Measurements from ENCODE around the gene ADGRE3. TPM values are rescaled to one million over a fixed set of nuclear protein-coding genes. Genes with fewer than 3 reads are reported as not detected.

The ADGRE3 gene
- total and polyA plus RNA-seq, 4 donors = 0.15 to 0.67 (median 0.22) TPM

Small RNA genes within 50 kb of the gene (small RNA-seq; reads per million reads assigned to genes)
- gene AC022149.2 = not detected
- gene RN7SL842P = not detected

Other genes with a start within 250 kb of the ADGRE3 start
- gene PKN1, start 241.5 kb downstream of the ADGRE3 start, total RNA-seq = 10 to 100 TPM; 24.8 to 41.6 TPM
- gene PKN1, start 241.5 kb downstream of the ADGRE3 start, polyA plus RNA-seq = 10 to 100 TPM; 13.7 to 19.8 TPM
- gene PTGER1, start 199.5 kb downstream of the ADGRE3 start, total RNA-seq = under 1 TPM in 1 of 2 donors, not detected in 1; 0.42 TPM
- gene PTGER1, start 199.5 kb downstream of the ADGRE3 start, polyA plus RNA-seq = under 1 TPM; 0.15 to 0.22 TPM
- 10 to 100 TPM; 18.4 to 31.7 TPM for gene GIPC1, start 178.7 kb downstream of the ADGRE3 start, total RNA-seq
- gene GIPC1, start 178.7 kb downstream of the ADGRE3 start, polyA plus RNA-seq = 10 to 100 TPM; 19.4 to 34.5 TPM
- gene DNAJB1, start 156.4 kb downstream of the ADGRE3 start, total RNA-seq = 10 to 100 TPM; 32.5 to 43.0 TPM
- gene DNAJB1, start 156.4 kb downstream of the ADGRE3 start, polyA plus RNA-seq = 10 to 100 TPM; 29.4 to 36.5 TPM
- gene TECR, start 145.2 kb downstream of the ADGRE3 start, total RNA-seq = 10 to 100 TPM; 26.4 to 35.3 TPM
- gene TECR, start 145.2 kb downstream of the ADGRE3 start, polyA plus RNA-seq = 100 to 1,000 TPM in 1 of 2 donors, 10 to 100 TPM in 1; 86.3 to 157 TPM
- gene NDUFB7, start 102.8 kb downstream of the ADGRE3 start, total RNA-seq = 100 to 1,000 TPM; 110 to 222 TPM
- 100 to 1,000 TPM; 282 to 293 TPM for gene NDUFB7, start 102.8 kb downstream of the ADGRE3 start, polyA plus RNA-seq
- under 1 TPM in 1 of 2 donors, not detected in 1; 0.28 TPM for gene CLEC17A, start 91.8 kb downstream of the ADGRE3 start, total RNA-seq
- gene CLEC17A, start 91.8 kb downstream of the ADGRE3 start, polyA plus RNA-seq = under 1 TPM in 1 of 2 donors, not detected in 1; 0.22 TPM
- gene ZNF333, start 15.2 kb upstream of the ADGRE3 start, total RNA-seq = 10 to 100 TPM in 1 of 2 donors, 1 to 10 TPM in 1; 5.5 to 11.2 TPM
- 1 to 10 TPM; 1.7 to 1.8 TPM for gene ZNF333, start 15.2 kb upstream of the ADGRE3 start, polyA plus RNA-seq
- 1 to 10 TPM; 1.0 to 5.3 TPM for gene ADGRE2, start 103.7 kb upstream of the ADGRE3 start, total RNA-seq
- 1 to 10 TPM in 1 of 2 donors, under 1 TPM in 1; 0.40 to 1.3 TPM for gene ADGRE2, start 103.7 kb upstream of the ADGRE3 start, polyA plus RNA-seq
- gene OR7A5, start 160.3 kb upstream of the ADGRE3 start, total RNA-seq = not detected
- not detected for gene OR7A5, start 160.3 kb upstream of the ADGRE3 start, polyA plus RNA-seq
- under 1 TPM in 1 of 2 donors, not detected in 1; 0.14 TPM for gene OR7C1, start 160.3 kb upstream of the ADGRE3 start, total RNA-seq
- under 1 TPM in 1 of 2 donors, not detected in 1; 0.06 TPM for gene OR7C1, start 160.3 kb upstream of the ADGRE3 start, polyA plus RNA-seq
- gene OR7A10, start 174.1 kb upstream of the ADGRE3 start, total RNA-seq = not detected
- not detected for gene OR7A10, start 174.1 kb upstream of the ADGRE3 start, polyA plus RNA-seq
- not detected for gene OR7A17, start 211.3 kb upstream of the ADGRE3 start, total RNA-seq
- not detected for gene OR7A17, start 211.3 kb upstream of the ADGRE3 start, polyA plus RNA-seq

All from liver (tissue), 5 donors.